BE2C (cell line): ENCODE measurements around the gene CTSC.

ENCODE experiments used
- DNase-seq: peaks from one replicate; pipeline ENCODE4 v3.0.0-alpha.2; 2020
- H3K27me3 ChIP-seq: fragments of 250-450 bp; sonication (Bioruptor Pico); 2 replicates; pipeline ENCODE4 v1.5.1; 2020; ENCODE audit warnings: mild to moderate bottlenecking
- H3K36me3 ChIP-seq: fragments of 250-450 bp; sonication (Bioruptor Pico); 2 replicates; pipeline ENCODE4 v1.5.1; 2020; ENCODE audit warnings: mild to moderate bottlenecking
- H3K4me1 ChIP-seq: fragments of 250-450 bp; sonication (Bioruptor Pico); 2 replicates; pipeline ENCODE4 v1.5.1; 2020
- H3K4me3 ChIP-seq: 2 replicates; pipeline ENCODE4 v1.5.1; 2011; ENCODE audit warnings: low read depth, low read length
- H3K9me3 ChIP-seq: fragments of 250-450 bp; sonication (Bioruptor Pico); 2 replicates; pipeline ENCODE4 v1.5.1; 2020
- TF ChIP-seq, protein P1 (sequence below): IDR thresholded peaks from 2 replicates; pipeline ENCODE4 v1.5.1; 2012; ENCODE audit warnings: mild to moderate bottlenecking, low read depth, low read length

Gene CTSC

DNA sequence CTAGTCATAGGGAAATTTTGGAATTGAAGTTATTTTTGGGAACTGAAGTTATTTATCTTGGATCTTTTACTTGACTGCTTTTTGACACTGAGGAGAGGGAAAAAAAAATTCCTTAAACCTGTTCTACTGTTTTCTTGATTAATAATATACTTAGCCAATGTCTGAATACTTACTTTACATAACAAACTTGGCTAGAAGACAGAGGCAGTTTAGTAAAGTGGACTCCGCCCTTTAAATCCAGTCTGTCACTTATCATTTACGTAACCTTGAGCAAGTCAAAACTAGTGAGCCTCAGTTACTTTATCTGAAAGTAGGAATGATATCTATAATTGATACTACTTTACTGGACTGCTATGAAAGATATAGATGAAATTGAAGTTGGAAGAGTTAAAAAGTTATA lies 19.5 kb downstream of the CTSC start:
- TF ChIP-seq, protein P1, sequence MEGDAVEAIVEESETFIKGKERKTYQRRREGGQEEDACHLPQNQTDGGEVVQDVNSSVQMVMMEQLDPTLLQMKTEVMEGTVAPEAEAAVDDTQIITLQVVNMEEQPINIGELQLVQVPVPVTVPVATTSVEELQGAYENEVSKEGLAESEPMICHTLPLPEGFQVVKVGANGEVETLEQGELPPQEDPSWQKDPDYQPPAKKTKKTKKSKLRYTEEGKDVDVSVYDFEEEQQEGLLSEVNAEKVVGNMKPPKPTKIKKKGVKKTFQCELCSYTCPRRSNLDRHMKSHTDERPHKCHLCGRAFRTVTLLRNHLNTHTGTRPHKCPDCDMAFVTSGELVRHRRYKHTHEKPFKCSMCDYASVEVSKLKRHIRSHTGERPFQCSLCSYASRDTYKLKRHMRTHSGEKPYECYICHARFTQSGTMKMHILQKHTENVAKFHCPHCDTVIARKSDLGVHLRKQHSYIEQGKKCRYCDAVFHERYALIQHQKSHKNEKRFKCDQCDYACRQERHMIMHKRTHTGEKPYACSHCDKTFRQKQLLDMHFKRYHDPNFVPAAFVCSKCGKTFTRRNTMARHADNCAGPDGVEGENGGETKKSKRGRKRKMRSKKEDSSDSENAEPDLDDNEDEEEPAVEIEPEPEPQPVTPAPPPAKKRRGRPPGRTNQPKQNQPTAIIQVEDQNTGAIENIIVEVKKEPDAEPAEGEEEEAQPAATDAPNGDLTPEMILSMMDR: no peak
- H3K27me3 ChIP-seq: no peaks in the 10 kb centered on the region
- H3K36me3 ChIP-seq: peaks cover 11% of the 10 kb centered on the region
- DNase-seq: no peak
- H3K4me1 ChIP-seq: no peaks in the 10 kb centered on the region
- H3K4me3 ChIP-seq: no peak overlapping the region
- no peaks in the 10 kb centered on the region for H3K9me3 ChIP-seq

DNA sequence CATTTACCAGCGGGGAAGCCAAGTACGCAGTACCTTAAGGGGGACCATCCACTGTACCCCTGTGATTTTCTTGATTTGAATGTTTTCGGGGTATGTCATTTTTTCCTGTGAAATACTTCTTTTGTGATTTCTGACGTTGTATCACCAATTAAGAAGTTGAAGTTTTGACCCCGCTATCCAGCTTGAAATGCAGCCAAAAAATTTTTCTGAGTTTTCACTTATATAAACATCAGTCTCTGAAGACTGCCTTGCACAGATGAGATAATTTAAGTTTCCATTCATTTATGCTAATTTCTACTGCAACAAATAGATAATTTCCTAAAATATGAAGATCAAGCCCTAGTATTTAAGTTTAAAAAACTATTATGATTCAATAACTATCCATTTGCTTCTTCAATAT lies 20.0 kb downstream of the CTSC start:
- no peak for DNase-seq
- H3K36me3 ChIP-seq: peaks cover 13% of the 10 kb centered on the region

DNA sequence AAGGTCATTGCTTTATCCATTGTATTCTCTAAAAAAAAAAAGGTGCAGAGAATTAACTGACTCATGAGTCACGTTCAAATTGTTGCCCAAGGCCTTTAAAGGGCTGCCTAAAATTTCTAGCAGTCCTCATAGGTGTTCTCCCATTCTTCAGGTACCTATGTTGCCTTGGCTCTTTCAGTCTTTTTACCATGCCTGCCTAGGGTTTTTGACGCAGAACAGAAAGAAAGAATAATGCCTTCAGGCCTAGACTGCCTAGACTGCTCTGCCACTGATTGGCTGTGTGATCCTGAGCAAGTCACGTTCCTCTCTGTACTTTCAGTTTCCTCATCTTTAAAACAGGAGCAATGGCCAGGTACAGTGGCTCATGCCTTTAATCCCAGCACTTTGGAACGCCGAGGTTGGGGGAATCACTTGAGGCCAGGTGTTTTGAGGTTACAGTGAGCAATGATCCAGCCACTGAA lies 21.5 kb downstream of the CTSC start:
- H3K9me3 ChIP-seq: no peaks in the 10 kb centered on the region
- no peak overlapping the region for H3K4me3 ChIP-seq
- TF ChIP-seq, protein P1: no peak
- H3K36me3 ChIP-seq: peaks cover 18% of the 10 kb centered on the region
- no peaks in the 10 kb centered on the region for H3K27me3 ChIP-seq
- no peak for DNase-seq
- H3K4me1 ChIP-seq: no peaks in the 10 kb centered on the region

More for the DNA sequence above, 20.0 kb downstream of the CTSC start:
- Histone ChIP-seq H3K27me3 (no peaks in the 10 kb centered on the region), H3K4me1 (no peaks in the 10 kb centered on the region), H3K4me3 (no peak overlapping the region), H3K9me3 (no peaks in the 10 kb centered on the region)
- TF ChIP-seq, protein P1: no peak

DNA sequence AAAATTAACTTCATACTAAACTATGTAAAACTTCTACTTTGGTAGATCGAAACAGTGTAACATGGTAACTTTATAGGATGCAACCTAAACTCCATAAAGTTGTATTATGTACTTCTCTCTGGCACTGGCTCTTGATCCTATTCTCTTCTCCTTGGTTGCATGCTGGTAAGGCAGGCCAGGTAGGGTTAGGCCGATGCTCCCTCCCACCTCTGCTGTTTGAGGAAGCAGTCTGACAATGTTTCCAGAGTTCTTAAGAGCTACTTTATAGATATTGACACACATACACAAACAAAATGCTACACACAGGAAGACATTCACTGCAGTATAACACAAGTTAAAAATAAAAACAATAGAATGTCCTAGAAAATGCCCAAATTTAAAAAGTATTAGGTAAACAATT lies 22.5 kb downstream of the CTSC start:
- DNase-seq: no peak
- Histone ChIP-seq H3K27me3 (no peaks in the 10 kb centered on the region), H3K36me3 (peaks cover 19% of the 10 kb centered on the region), H3K4me1 (no peaks in the 10 kb centered on the region), H3K4me3 (no peak overlapping the region), H3K9me3 (no peaks in the 10 kb centered on the region)
- TF ChIP-seq, protein P1: no peak

DNA sequence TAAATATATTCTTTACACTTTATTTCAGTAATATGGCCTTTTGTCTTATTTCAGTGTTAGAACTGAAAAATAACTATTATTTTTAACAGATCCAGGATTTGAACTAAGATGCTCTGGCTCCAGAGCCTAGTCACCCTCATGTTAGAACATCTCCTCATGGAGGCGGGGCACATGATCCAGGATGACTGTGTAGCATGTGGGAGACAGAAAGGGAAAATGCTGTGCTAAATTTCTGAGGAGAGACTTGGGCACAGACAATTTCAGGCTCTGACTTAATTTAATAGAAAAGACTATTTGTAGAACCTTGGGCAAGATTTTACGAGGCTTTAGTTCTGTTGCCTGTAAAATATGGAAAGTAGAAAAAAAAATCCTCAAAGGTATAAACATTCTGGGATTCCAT lies 24.1 kb downstream of the CTSC start:
- Histone ChIP-seq H3K27me3 (no peaks in the 10 kb centered on the region), H3K9me3 (no peaks in the 10 kb centered on the region), H3K4me3 (no peak overlapping the region), H3K4me1 (no peaks in the 10 kb centered on the region), H3K36me3 (peaks cover 23% of the 10 kb centered on the region)
- TF ChIP-seq, protein P1: no peak
- DNase-seq: no peak

DNA sequence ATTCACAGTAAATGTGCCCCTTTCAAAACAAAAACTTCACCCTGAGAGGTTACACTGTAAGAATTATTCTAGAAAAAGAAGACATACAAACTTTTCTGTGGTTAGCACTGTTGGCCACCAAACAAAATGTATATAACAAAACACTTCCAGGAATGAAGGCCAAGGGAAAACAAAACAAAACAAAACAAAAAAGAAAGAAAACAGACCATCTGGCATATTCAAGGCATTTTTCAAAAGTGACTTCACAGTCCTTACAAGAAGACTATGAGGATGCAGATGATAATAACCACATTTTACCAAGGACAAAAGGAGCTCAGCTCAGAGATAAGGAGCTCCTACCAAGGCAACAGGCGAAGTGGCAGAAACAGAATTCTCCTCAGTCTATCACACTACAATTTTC lies 24.9 kb downstream of the CTSC start:
- Histone ChIP-seq H3K9me3 (no peaks in the 10 kb centered on the region), H3K27me3 (no peaks in the 10 kb centered on the region), H3K4me1 (no peaks in the 10 kb centered on the region), H3K36me3 (peaks cover 28% of the 10 kb centered on the region), H3K4me3 (no peak overlapping the region)
- TF ChIP-seq, protein P1: no peak
- no peak for DNase-seq
